Thyroid gland (tissue), 4 donors: ENCODE results near the gene GPR37.

Experiments
- CTCF ChIP-seq, 6 experiments: fragments of 200-600 bp in 3 of 6; fragments of 450-650 bp in 3 of 6; sonication (generic) in 3 of 6; IDR thresholded peaks; one replicate each; pipeline ENCODE4 v1.5.1; 2016 to 2019; ENCODE audit warnings: antibody characterized with exemption in 6 of 6, mild to moderate bottlenecking in 2 of 6, inconsistent platforms in 1 of 6, moderate library complexity in 1 of 6
- POLR2A ChIP-seq, 2 donors: fragments of 450-650 bp; IDR thresholded peaks; one replicate each; pipeline ENCODE4 v1.6.1; 2017; ENCODE audit warnings: antibody characterized with exemption in 2 of 2, mild to moderate bottlenecking in 2 of 2, moderate library complexity in 1 of 2

GRCh38 chr7:124779194-124779593 is 13.6 kb upstream of the GPR37 start:
- TF ChIP-seq POLR2A (IDR thresholded peaks at IDR 0.05): no peak
- TF ChIP-seq CTCF (IDR thresholded peaks at IDR 0.05): no peak
